ENCODE measurements around the gene MYO15A. TPM values are rescaled to one million over a fixed set of nuclear protein-coding genes. Genes with fewer than 3 reads are reported as not detected.
"Not testable (repeated sequence)": the region's sequence is repeated elsewhere in the genome, so short reads cannot be mapped to it uniquely, and the experiment has no call there.

The MYO15A gene
- total RNA-seq, 1 experiment from 2014 or later, result 0.53 TPM

DNA sequence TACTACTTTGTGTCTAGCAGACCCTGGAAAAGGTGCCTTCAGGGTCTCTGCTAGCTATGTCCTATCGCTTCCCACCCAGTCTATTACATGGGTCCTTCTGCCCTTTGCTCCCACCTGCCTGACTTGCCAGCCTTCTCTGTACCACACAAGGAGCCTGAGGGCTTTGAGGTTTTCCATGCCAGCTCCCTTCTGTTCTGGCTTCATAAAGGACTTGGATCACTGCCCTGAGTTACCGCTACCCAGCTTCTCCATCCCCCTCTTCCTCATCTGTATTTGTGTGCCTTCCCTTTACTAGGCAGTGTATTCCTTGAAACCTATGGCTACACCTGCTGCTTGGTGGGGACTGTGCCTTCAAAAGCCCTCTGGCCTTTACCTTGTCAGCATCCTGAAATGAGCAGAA is 97.3 kb downstream of the MYO15A start:
- Histone ChIP-seq H3K4me3 (no peak overlapping the region), H3K4me1 (no peaks in the 10 kb centered on the region), H3K27me3 (no peaks in the 10 kb centered on the region), H3K36me3 (peaks cover 91% of the 10 kb centered on the region), H3K27ac (no peak overlapping the region), H3K9me3 (replicated peaks) (no peaks in the 10 kb centered on the region)
- no peak for DNase-seq

DNA sequence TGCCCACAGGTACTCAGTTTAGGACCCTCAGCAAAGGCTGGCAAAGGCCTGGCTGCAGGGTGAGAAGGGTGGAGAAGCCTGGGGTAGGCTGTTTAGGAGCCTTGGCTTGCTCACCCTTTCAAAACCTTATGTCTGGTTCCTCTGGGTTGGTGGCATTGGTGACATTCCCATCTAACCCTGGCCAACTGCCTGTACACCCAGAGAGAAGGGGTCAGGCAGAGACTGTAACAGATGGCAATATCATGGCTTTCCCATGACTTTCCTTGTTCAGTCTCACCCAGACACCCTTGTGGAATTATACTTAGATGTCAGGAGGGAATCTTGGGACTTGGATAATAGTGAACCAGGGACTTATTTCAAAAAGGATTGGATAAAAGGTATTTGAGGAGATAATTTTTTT is 98.4 kb downstream of the MYO15A start:
- H3K27ac ChIP-seq, result no peak overlapping the region

DNA sequence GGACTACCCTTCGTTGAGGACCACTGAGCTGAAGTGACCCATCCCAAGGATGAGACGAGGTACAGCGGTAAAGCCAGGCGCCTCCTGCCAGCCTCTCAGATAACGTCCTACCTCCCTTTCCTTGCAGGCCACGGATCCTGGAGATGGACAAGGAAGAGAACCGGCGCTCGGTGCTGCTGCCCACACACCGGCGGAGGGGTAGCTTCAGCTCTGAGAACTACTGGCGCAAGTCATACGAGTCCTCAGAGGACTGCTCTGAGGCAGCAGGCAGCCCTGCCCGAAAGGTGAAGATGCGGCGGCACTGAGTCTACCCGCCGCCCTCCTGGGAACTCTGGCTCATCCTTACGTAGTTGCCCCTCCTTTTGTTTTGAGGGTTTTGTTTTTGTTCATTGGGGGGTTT is 99.5 kb downstream of the MYO15A start:
- no peaks in the 10 kb centered on the region for H3K9me3 ChIP-seq (replicated peaks)
- H3K27me3 ChIP-seq, result no peaks in the 10 kb centered on the region
- no peak overlapping the region for H3K27ac ChIP-seq
- H3K4me3 ChIP-seq, result no peak overlapping the region
- H3K36me3 ChIP-seq, result peaks cover 78% of the 10 kb centered on the region
- no peak for DNase-seq
- H3K4me1 ChIP-seq, result no peaks in the 10 kb centered on the region

More for the DNA sequence above, 98.4 kb downstream of the MYO15A start:
- DNase-seq, result no peak
- Histone ChIP-seq H3K4me1 (no peaks in the 10 kb centered on the region), H3K36me3 (peaks cover 84% of the 10 kb centered on the region), H3K9me3 (replicated peaks) (no peaks in the 10 kb centered on the region), H3K4me3 (no peak overlapping the region), H3K27me3 (no peaks in the 10 kb centered on the region)

DNA sequence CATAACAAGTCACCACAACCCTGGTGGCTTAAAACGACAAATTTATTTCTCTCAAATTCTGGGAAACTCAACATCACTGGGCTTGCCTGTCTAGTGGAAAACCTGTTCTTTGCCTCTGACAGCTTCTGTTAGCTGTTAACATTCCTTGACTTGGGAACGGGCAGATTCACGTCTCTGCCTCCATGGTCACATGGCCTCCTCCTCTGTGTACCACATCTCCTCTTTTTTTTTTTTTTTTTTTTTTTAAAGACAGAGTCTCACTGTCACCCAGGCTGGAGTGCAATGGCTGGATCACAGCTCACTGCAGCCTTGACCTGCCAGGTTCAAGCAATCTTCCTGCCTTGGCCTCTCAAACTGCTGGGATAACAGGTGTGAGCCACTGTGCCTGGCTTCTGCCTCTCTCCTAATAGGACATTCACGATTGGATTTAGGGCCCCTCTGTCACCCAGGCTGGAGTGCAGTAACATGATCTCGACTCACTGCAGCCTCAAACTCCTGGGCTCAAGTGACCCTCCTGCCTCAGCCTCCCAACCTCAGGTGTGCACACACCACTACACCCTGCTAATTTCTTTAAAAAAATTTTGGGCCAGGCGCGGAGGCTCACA is 105.2 kb downstream of the MYO15A start:
- Histone ChIP-seq H3K9me3 (replicated peaks) (no peaks in the 10 kb centered on the region), H3K27ac (no peak overlapping the region), H3K27me3 (no peaks in the 10 kb centered on the region), H3K4me3 (no peak overlapping the region), H3K36me3 (peaks cover 25% of the 10 kb centered on the region), H3K4me1 (peaks cover 9% of the 10 kb centered on the region; the same call in 1 of the 2 replicates)
- peak in 1 of 2 experiments; percentile 60 for DNase-seq

DNA sequence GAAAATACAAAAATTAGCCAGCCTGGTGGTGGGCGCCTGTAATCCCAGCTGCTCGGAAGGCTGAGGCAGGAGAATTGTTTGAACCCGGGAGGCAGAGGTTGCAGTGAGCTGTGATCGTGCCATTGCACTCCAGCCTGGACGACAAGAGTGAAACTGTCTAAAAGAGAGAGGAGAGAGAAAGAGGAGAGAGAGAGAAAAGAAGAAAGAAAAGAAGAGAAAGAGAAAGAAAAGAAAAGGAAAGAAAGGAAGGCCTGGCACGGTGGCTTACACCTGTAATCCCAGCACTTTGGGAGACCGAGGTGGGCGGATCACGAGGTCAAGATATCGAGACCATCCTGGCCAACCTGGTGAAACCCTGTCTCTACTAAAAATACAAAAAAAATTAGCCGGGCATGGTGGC is 108.3 kb downstream of the MYO15A start:
- H3K4me3 ChIP-seq; DNase-seq; H3K27me3 ChIP-seq; H3K27ac ChIP-seq; H3K9me3 ChIP-seq (replicated peaks); H3K36me3 ChIP-seq: not testable (repeated sequence)
- H3K4me1 ChIP-seq, result peaks cover 17% of the 10 kb centered on the region

DNA sequence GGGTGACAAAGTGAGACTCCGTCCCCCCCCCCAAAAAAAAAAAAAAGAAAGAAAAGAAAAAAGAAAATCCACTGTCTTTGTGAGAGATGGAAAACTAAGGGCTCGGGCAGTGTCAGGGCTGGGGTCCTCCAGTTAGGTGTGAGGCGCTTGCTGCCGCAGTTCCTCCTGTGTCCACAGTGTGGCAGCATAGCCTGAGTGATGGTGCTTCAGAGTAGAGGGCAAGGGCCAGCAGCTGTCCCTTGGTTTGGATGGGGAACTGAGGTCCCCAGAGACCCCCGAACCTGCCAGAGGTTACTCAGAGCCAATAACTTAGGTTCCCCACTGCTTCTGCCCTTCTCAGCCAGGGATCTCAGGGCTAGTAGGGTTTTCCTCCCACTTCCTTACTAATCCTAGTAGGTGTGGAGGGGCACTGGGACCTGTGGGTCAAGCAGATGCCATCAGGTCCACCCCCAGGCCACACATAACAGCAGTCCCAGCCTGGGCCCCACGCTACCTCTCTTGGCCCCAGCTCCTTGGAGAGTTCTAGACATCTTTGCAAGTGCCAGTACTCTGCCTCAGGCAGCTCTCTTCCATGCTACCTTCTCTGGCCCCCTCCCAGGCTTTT is 109.0 kb downstream of the MYO15A start:
- Histone ChIP-seq H3K4me3 (no peak overlapping the region), H3K4me1 (peaks cover 17% of the 10 kb centered on the region), H3K27me3 (no peaks in the 10 kb centered on the region), H3K36me3 (no peaks in the 10 kb centered on the region), H3K27ac (no peak overlapping the region), H3K9me3 (replicated peaks) (no peaks in the 10 kb centered on the region)
- DNase-seq, result peak; percentile 94 to 99

DNA sequence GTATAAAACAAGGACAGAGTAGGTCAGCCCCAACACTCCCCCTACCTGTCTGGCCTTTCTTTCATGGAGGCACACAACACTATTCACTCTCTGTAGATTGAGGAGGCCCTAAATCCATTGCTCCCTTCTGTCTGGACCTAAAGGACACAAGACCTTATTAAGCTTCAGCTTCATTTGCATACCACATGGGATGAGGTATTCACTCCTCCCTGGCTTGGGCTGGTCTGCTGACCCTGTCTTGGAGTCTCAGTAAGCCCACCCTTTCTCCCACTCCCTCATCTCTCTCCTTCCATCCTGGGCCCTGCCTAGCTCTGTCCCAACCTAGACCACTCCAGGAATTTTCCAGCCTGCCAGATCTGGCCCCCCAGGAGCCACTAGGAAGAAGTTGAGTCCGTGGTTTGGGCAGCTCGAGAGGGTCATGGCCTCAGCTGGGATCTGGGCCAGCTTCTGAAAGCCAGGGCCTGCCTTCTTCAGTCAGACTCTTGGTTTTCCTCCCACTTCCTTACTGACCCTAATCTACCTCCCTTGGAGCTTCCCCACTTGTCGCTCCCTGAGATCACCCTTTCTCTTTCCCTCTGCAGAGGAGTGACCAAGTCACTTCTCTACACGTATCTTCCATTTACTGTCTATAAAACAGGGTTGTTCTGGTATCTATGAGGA is 110.3 kb downstream of the MYO15A start:
- Histone ChIP-seq H3K27me3 (no peaks in the 10 kb centered on the region), H3K4me3 (no peak overlapping the region), H3K36me3 (no peaks in the 10 kb centered on the region), H3K4me1 (peaks cover 17% of the 10 kb centered on the region), H3K27ac (no peak overlapping the region), H3K9me3 (replicated peaks) (no peaks in the 10 kb centered on the region)
- DNase-seq, result no peak

DNA sequence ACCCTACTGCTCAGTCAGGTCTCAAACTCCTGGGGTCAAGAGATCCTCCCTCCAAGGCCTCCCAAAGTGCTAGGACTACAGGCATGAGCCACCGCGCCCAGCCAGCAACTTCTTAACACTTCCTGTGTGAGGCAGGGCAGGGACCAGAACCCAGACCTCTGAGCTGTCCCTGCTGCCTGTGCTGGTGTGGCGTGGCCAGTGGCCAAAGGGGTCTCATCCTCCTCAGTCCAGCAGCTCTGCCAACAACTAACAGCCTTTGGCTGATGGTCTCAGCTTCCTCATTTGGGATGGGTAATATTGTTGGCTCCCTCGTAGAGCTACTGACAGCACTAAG is 115.5 kb downstream of the MYO15A start:
- Histone ChIP-seq H3K4me3 (peak overlapping the region; percentile 96), H3K36me3 (no peaks in the 10 kb centered on the region), H3K9me3 (replicated peaks) (no peaks in the 10 kb centered on the region), H3K27me3 (no peaks in the 10 kb centered on the region), H3K4me1 (peaks cover 21% of the 10 kb centered on the region), H3K27ac (peak overlapping the region; percentile 63)
- peak in 1 of 2 experiments; percentile 64 for DNase-seq

DNA sequence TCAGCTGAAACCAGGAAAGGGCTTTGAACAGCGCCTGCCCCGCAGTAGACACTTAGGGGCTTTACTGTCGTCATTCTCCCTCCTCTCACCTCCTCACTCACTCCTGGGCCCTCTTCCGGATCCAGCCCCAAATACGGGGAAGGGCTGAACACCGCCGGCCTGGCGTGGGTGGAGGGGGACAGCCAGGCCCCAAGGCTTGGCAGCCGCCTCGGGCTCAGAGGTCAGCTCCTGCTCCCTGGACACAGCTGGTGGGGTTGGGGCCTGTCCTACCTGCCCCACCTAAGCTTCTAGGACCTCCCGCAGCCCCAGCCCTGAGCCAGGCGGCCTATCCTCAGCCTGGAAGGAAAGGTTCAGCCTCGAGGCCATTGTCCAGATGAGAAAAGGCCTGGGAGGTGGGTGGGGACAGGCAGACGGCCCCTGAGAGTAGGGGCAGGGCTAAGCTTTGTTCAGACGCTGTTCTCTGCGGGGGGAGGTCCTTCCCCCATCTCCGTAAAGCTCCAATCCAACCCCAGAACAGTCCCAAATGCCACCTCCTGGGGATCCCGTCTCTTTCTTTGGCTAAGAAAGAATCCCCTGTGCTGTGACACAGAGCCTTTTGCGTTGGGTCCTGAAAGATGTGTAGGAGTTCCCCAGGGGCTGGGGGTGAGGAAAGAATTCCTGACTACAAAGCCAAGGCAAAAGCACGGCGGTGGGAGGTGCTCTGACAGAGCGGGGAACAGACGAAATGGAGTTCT is 116.0 kb downstream of the MYO15A start:
- Histone ChIP-seq H3K4me3 (peak overlapping the region; percentile 96), H3K27ac (peak overlapping the region; percentile 63), H3K27me3 (no peaks in the 10 kb centered on the region), H3K36me3 (no peaks in the 10 kb centered on the region), H3K4me1 (peaks cover 21% of the 10 kb centered on the region), H3K9me3 (replicated peaks) (no peaks in the 10 kb centered on the region)
- peak; percentile 95 to 97 for DNase-seq

DNA sequence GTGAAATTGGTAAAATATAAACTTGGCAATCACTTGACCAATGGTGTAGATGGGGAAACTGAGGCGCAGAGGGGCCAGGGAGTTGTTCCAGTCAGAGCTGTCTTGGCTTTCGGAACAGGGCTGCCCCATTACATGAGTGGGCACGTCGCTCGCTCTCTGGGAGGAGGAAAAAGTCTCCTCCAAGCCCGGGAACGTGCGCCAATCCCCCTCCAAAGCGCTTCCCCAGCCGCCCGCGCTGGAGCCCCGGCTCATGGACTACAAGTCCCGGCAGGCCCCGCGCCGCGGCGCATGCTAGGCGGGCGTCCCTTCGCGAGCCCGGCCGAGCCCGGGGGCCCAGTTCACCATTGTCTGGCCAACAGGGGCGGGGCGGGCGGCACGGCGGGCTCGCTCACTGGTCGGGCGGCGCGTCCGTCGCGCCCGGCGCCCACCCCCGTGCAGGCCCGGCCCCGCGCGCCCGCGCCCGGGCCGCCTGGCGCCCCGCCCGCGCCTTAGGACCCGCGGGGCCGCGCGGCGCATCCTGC is 116.6 kb downstream of the MYO15A start, which contains the start of gene LLGL1:
TSS of gene LLGL1 (plus strand) at position 515 of the 521 bp plus-strand sequence. CDS start 48 bp downstream, outside the sequence.
- Histone ChIP-seq H3K9me3 (replicated peaks) (no peaks in the 10 kb centered on the region), H3K36me3 (no peaks in the 10 kb centered on the region), H3K27ac (peak within 1 kb of the TSS; percentile 63), H3K4me1 (peaks cover 21% of the 10 kb centered on the region), H3K27me3 (no peaks in the 10 kb centered on the region), H3K4me3 (peak within 1 kb of the TSS; percentile 96)
- DNase-seq, result peak; percentile 100

DNA sequence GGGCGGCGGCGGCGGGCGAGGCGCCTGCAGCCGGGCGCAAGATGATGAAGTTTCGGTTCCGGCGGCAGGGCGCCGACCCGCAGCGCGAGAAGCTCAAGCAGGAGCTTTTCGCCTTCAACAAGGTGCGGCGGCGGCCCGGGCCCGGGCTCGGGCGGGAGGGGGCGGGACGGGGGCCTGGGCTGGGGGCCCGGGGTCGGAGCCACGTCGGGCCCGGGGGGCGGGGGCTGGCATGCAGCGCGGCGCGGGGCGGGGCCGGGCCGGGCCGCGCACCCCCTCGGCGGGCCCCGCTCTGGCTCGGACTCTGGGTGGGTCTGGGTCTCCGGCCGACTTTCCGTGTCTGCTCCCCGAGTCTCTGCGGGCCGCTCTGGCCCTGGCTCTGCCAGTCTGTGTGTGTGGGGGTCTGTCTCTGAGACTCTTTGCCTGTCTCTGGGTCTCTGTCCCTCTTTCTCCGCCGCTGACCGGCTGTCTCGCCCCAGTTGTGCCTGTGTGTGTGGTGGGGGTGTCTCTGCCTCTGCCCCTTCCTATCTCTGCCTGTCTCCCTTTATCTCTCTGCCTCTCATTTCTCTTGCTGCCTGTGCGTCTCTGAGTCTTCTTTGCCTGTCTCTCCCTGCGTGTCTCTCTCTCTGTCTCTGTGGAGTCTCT is 117.2 kb downstream of the MYO15A start:
- H3K4me3 ChIP-seq, result peak overlapping the region; percentile 96
- no peaks in the 10 kb centered on the region for H3K36me3 ChIP-seq
- peaks cover 18% of the 10 kb centered on the region for H3K4me1 ChIP-seq
- H3K9me3 ChIP-seq (replicated peaks), result no peaks in the 10 kb centered on the region
- peak; percentile 65 to 74 for DNase-seq
- no peak overlapping the region for H3K27ac ChIP-seq
- H3K27me3 ChIP-seq, result no peaks in the 10 kb centered on the region

DNA sequence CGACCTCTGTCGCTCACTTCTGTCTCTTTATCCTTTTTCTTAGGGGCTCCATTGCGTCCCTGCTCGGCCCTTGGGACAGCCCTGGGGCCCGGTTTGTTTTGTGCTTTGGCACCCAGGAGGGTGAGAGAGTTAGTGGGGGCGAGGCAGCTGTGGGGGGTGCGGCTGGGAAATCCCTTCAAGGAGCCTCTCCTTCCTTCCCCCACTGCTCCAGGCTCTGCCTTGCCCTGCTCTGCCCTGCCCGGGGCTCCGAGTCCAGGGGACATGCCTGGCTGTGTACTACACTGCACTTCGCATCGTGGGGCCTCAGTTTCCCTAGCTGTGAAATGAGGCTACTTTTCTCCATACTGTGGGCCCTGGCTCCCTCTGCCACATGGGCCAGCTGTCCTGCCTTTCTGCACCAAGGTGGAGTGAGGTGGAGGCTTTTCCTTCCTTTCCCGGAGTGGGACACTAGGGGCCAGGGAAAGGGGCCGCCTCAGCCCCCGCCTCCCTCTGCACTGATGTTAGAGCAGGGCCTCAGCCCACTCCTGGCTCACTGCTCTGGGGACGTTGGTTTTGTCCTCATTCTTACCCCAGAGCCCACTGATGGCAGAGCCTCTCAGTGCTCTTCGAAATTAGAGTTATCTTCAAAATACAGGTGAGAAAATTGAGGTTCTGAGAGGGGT is 117.9 kb downstream of the MYO15A start:
- no peak for DNase-seq
- Histone ChIP-seq H3K27me3 (no peaks in the 10 kb centered on the region), H3K27ac (no peak overlapping the region), H3K9me3 (replicated peaks) (no peaks in the 10 kb centered on the region), H3K36me3 (no peaks in the 10 kb centered on the region), H3K4me3 (peak overlapping the region; percentile 96), H3K4me1 (peaks cover 13% of the 10 kb centered on the region; the same call in 1 of the 2 replicates)

DNA sequence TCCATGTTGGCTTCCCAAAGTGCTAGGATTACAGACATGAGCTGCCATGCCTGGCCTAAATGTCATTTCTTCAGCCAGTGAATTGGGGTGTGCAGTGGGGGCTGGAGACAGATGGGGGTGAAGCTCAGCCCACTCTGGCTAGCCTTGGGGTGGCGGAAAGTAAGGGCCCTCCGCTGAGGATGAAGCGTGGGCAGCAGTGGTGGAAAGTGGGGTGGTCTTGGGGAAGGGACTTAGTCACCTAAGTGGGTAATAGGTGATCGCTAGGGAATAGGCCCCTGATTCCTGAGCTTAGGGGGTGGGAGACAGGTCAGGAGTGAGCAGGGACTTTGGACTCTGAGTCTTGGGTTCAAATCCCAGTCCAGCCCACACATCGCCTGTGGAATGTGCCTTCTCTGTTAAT is 119.1 kb downstream of the MYO15A start:
- no peak for DNase-seq
- Histone ChIP-seq H3K27me3 (no peaks in the 10 kb centered on the region), H3K9me3 (replicated peaks) (no peaks in the 10 kb centered on the region), H3K4me1 (peaks cover 13% of the 10 kb centered on the region; the same call in 1 of the 2 replicates), H3K27ac (no peak overlapping the region), H3K4me3 (no peak overlapping the region), H3K36me3 (0 out of 2 replicates have a peak, but pooled peaks cover 3% of the 10 kb centered on the region)

DNA sequence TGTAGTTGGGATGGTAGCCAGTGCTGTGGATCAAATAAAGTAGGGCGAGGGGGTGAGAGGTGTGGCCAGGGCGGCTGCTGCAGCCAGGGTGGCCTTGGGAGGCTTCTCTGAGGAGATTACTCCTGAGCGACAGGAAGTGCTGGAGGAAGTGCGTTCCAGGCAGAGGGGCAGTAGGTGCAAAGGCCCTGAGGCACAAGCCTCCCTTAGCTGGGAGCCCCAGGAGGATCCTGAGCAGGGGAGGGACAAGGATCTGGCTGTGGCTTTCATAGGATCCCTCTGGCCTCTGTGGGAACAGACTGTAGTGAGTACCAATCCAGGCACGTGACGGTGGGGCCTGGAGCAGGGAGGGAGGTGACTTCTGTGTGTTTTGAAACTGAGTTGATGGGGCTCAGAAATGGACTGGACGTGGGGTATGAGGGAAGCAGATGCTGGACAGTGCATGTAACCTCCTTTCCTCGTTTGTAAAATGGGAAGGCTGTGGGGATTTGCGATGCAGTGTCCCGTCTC is 119.7 kb downstream of the MYO15A start:
- Histone ChIP-seq H3K27ac (no peak overlapping the region), H3K27me3 (no peaks in the 10 kb centered on the region), H3K36me3 (0 out of 2 replicates have a peak, but pooled peaks cover 3% of the 10 kb centered on the region), H3K4me3 (no peak overlapping the region), H3K9me3 (replicated peaks) (no peaks in the 10 kb centered on the region), H3K4me1 (peaks cover 13% of the 10 kb centered on the region; the same call in 1 of the 2 replicates)
- no peak for DNase-seq

Data from SJCRH30 (cell line).